Upper lobe of left lung (tissue), 6 donors: ENCODE results near the gene KIF5B. TPM values are rescaled to one million over a fixed set of nuclear protein-coding genes. Genes with fewer than 3 reads are reported as not detected.

Experiments used
- ATAC-seq, 2 donors: fragments of 200-7000 bp; cut with Tn5 transposase; one replicate each; pipeline ENCODE4 v1.9.1; 2022; ENCODE audit warnings: mild to moderate bottlenecking in 2 of 2, moderate library complexity in 2 of 2; ENCODE audit not compliant: low FRiP score in 2 of 2
- DNase-seq, 2 donors: peaks; one replicate each; pipeline ENCODE4 v3.0.0-alpha.2; 2019 to 2020
- H3K27ac ChIP-seq, 4 donors: fragments of 200-600 bp; sonication (generic); one replicate each; pipeline ENCODE4 v1.5.1; 2016 to 2019
- H3K27me3 ChIP-seq, 4 donors: fragments of 200-600 bp; sonication (generic); one replicate each; pipeline ENCODE4 v1.5.1; 2017 to 2019
- H3K36me3 ChIP-seq, 4 donors: fragments of 200-600 bp; sonication (generic); one replicate each; pipeline ENCODE4 v1.5.1; 2016 to 2019
- H3K4me1 ChIP-seq, 4 donors: fragments of 200-600 bp; sonication (generic); one replicate each; pipeline ENCODE4 v1.5.1; 2018 to 2019
- H3K4me3 ChIP-seq, 4 donors: fragments of 200-600 bp; sonication (generic); one replicate each; pipeline ENCODE4 v1.5.1; 2017 to 2019; ENCODE audit warnings: mild to moderate bottlenecking in 2 of 4, moderate library complexity in 1 of 4
- H3K9me3 ChIP-seq, 4 donors: fragments of 200-600 bp; sonication (generic); one replicate each; pipeline ENCODE4 v1.5.1; 2018 to 2019
- EP300 ChIP-seq, 4 donors: sonication (generic); formaldehyde crosslinking; IDR thresholded peaks; one replicate each; pipeline ENCODE4 v1.5.1; 2017; ENCODE audit warnings: antibody characterized with exemption in 4 of 4, control low read depth in 2 of 4
- POLR2A ChIP-seq, 4 donors: fragments of 450-650 bp; IDR thresholded peaks; one replicate each; pipeline ENCODE4 v1.5.1; 2016 to 2017; ENCODE audit warnings: antibody characterized with exemption in 4 of 4, mild to moderate bottlenecking in 2 of 4
- POLR2AphosphoS5 ChIP-seq, 2 donors: sonication (generic); formaldehyde crosslinking; IDR thresholded peaks; one replicate each; pipeline ENCODE4 v1.5.1; 2017; ENCODE audit warnings: antibody characterized with exemption in 2 of 2
- WGBS, 2 donors: methylation state at CpG; one replicate each; pipeline ENCODE4 v1.1.5; 2017 to 2018; 5-methylcytosine and 5-hydroxymethylcytosine counted together
- total RNA-seq, 6 donors: library from RNA; depleted of rRNA in 4 of 6; stranded (reverse); fragments of >200 nt in 4 of 6; gene quantifications; one replicate each; pipeline versions ENCODE4 v1.1.0 to v1.2.1, GENCODE V29; 2016 to 2021
- TF ChIP-seq, protein P1 (sequence below), 6 experiments: fragments of 450-650 bp in 4 of 6; fragments of 200-600 bp in 2 of 6; sonication (generic) in 2 of 6; IDR thresholded peaks; one replicate each; pipeline ENCODE4 v1.5.1; 2016 to 2019; ENCODE audit warnings: antibody characterized with exemption in 6 of 6
- donor health status: DM: no; HTN: no; CAD: no; lungs with moderate emphysema.
- donor health status: DM: no; HTN: yes; CAD: no; lungs with severe emphysema.

The KIF5B gene
- total RNA-seq, 6 donors from 2014 or later, result 59.7 to 170 (median 86.5) TPM

DNA sequence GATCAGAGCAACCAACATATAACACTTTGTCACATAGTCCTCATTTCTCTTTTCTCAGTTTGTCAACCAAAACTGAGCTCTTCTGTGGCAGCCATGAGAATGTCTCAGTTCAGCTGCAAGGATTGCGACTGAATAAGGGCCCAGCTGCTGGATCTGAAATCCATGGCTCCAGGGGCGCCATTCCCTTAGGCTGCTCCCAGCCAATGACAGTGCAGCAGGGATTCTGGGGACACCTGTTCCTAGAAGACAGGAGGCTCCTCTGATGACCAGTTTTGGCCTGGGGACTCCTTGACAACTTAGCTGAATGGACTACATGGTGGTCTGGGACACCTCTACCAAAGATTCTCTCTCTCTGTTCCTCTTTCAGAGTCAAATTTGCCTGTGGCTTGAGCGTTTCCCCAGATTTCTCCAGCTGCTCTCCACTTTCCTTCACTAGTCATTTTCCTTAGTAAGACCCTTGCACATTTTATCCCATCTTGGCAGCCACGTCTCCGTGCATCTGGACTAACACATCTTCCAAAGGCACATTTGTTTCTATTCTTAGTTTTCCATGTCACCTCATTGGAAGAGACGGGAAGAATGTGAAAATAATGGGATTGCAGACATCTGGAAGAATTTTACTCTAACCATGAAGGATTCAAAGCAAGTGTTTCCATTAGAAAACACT lies 28.1 kb upstream of the KIF5B start:
- Histone ChIP-seq H3K27me3 (no peaks in the 10 kb centered on the region), H3K9me3 (no peaks in the 10 kb centered on the region), H3K27ac (no peak overlapping the region), H3K4me3 (no peak overlapping the region), H3K4me1 (no peaks in the 10 kb centered on the region), H3K36me3 (no peaks in the 10 kb centered on the region)
- TF ChIP-seq EP300 (IDR thresholded peaks at IDR 0.05), result no peak
- no peak for TF ChIP-seq POLR2AphosphoS5 (IDR thresholded peaks at IDR 0.05)
- no peak for TF ChIP-seq POLR2A (IDR thresholded peaks at IDR 0.05)
- TF ChIP-seq, protein P1, sequence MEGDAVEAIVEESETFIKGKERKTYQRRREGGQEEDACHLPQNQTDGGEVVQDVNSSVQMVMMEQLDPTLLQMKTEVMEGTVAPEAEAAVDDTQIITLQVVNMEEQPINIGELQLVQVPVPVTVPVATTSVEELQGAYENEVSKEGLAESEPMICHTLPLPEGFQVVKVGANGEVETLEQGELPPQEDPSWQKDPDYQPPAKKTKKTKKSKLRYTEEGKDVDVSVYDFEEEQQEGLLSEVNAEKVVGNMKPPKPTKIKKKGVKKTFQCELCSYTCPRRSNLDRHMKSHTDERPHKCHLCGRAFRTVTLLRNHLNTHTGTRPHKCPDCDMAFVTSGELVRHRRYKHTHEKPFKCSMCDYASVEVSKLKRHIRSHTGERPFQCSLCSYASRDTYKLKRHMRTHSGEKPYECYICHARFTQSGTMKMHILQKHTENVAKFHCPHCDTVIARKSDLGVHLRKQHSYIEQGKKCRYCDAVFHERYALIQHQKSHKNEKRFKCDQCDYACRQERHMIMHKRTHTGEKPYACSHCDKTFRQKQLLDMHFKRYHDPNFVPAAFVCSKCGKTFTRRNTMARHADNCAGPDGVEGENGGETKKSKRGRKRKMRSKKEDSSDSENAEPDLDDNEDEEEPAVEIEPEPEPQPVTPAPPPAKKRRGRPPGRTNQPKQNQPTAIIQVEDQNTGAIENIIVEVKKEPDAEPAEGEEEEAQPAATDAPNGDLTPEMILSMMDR (IDR thresholded peaks at IDR 0.05), result no peak
- no peak for ATAC-seq
- no peak for DNase-seq
- 72 to 73% methylated on average over 5 to 6 of the region's 6 CpGs for WGBS, 2 donors

DNA sequence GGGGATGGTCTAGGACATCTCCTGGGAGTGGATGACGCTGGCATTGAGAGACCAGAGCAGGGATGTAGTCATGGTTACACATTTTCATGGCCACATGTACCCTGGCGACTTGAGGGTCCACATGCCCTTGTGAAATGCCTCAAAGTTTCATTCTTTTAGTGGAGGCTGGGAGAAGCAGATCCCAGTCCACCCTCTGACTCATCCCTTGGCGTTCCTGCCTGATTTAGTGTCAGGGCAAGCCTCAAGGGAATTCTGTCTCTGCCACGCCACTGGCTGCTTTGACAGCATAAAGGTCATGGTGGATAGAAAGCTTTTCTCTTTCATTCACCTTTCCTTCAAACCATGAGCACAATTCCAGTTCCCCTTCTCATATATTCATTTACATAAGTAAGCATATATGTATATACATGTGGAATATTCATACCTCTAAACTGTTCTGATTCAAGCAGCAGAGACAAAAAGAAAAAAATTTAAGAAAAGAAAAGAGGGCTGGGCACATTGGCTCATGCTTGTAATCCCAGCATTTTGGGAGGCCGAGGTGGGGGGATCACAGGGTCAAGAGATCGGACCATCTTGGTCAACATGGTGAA lies 21.8 kb upstream of the KIF5B start:
- Histone ChIP-seq H3K27ac (no peak overlapping the region), H3K27me3 (no peaks in the 10 kb centered on the region), H3K36me3 (no peaks in the 10 kb centered on the region), H3K4me3 (no peak overlapping the region), H3K9me3 (no peaks in the 10 kb centered on the region), H3K4me1 (no peaks in the 10 kb centered on the region)
- ATAC-seq (peak in 1 of 2 donors; percentile 41), DNase-seq (no peak)
- TF ChIP-seq, protein P1 (IDR thresholded peaks at IDR 0.05), result no peak
- TF ChIP-seq EP300 (IDR thresholded peaks at IDR 0.05), result no peak
- no peak for TF ChIP-seq POLR2A (IDR thresholded peaks at IDR 0.05)
- TF ChIP-seq POLR2AphosphoS5 (IDR thresholded peaks at IDR 0.05), result no peak
- 78 to 80% methylated on average over 6 of the region's 6 CpGs for WGBS, 2 donors

DNA sequence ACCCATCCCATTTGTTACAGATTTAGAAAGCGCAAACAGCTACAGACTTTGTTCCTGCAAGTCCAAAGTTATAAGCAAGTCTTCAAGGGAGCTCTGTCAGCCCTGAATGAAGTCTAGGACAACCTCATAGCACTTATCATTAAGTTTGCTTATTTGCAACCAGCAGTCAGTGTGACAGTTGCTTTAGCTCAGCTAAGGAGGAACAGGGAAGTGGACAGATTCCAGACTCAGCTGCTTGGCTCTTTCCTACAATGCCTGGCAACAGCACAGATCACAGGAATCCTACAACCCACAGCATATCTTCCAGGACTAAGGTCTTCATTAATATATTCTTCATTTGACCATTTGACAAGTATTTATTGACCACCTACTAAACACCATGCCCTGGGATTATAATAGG lies 17.4 kb upstream of the KIF5B start:
- H3K4me1 ChIP-seq, result no peaks in the 10 kb centered on the region
- H3K36me3 ChIP-seq, result no peaks in the 10 kb centered on the region
- no peaks in the 10 kb centered on the region for H3K27me3 ChIP-seq
- WGBS, 2 donors, result 90 to 100% methylated on average over 1 of the region's 1 CpG
- TF ChIP-seq POLR2A (IDR thresholded peaks at IDR 0.05) (no peak), POLR2AphosphoS5 (IDR thresholded peaks at IDR 0.05) (no peak), EP300 (IDR thresholded peaks at IDR 0.05) (no peak)
- TF ChIP-seq, protein P1 (IDR thresholded peaks at IDR 0.05), result no peak
- no peak overlapping the region for H3K27ac ChIP-seq
- no peaks in the 10 kb centered on the region for H3K9me3 ChIP-seq
- DNase-seq (no peak), ATAC-seq (no peak)
- no peak overlapping the region for H3K4me3 ChIP-seq

DNA sequence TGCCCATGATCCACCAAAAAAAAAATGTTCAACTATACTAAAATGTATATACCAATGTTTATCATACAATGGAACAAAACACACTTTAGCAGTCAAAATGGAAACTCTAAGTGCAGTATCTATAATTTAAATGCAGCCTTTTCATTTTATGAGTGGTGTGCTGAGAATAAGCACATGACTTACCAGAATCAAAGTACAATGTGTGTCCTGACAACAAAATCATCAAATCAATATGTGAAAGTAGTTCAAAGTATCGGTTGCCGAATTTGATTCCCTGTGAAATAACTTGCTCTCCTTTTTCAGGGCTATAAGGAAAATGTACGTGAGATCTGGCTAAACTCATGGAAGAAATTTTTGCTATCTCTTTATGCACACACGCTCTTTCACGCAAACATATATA lies 16.9 kb upstream of the KIF5B start:
- TF ChIP-seq, protein P1 (IDR thresholded peaks at IDR 0.05), result no peak
- TF ChIP-seq POLR2A (IDR thresholded peaks at IDR 0.05) (no peak), EP300 (IDR thresholded peaks at IDR 0.05) (no peak), POLR2AphosphoS5 (IDR thresholded peaks at IDR 0.05) (no peak)
- Histone ChIP-seq H3K9me3 (no peaks in the 10 kb centered on the region), H3K4me1 (no peaks in the 10 kb centered on the region), H3K27ac (no peak overlapping the region), H3K36me3 (no peaks in the 10 kb centered on the region), H3K4me3 (no peak overlapping the region), H3K27me3 (no peaks in the 10 kb centered on the region)
- no peak for DNase-seq
- ATAC-seq, result no peak
- WGBS, 2 donors, result 91 to 97% methylated on average over 5 of the region's 5 CpGs
